KOPT-K1 (cell line): ENCODE data around the gene KRT9.
"Not testable (repeated sequence)": the region's sequence is repeated elsewhere in the genome, so short reads cannot be mapped to it uniquely, and the experiment has no call there.

Experiments used
- H3K27ac ChIP-seq: fragments of 200-600 bp; sonication (generic); 2 replicates; pipeline ENCODE4 v1.5.1; 2016; ENCODE audit warnings: antibody characterized with exemption, mild to moderate bottlenecking, low read depth, low read length; ENCODE audit not compliant: poor library complexity, severe bottlenecking
- H3K36me3 ChIP-seq: fragments of 200-600 bp; sonication (generic); 2 replicates; pipeline ENCODE4 v1.5.1; 2017; ENCODE audit warnings: antibody characterized with exemption, mild to moderate bottlenecking, low read length, moderate library complexity; ENCODE audit not compliant: insufficient read depth
- H3K9me3 ChIP-seq: fragments of 200-600 bp; sonication (generic); 2 replicates; pipeline ENCODE4 v1.5.1; 2017; ENCODE audit warnings: antibody characterized with exemption, low read length, mild to moderate bottlenecking; ENCODE audit not compliant: insufficient read depth, poor library complexity, severe bottlenecking

Gene KRT9

DNA sequence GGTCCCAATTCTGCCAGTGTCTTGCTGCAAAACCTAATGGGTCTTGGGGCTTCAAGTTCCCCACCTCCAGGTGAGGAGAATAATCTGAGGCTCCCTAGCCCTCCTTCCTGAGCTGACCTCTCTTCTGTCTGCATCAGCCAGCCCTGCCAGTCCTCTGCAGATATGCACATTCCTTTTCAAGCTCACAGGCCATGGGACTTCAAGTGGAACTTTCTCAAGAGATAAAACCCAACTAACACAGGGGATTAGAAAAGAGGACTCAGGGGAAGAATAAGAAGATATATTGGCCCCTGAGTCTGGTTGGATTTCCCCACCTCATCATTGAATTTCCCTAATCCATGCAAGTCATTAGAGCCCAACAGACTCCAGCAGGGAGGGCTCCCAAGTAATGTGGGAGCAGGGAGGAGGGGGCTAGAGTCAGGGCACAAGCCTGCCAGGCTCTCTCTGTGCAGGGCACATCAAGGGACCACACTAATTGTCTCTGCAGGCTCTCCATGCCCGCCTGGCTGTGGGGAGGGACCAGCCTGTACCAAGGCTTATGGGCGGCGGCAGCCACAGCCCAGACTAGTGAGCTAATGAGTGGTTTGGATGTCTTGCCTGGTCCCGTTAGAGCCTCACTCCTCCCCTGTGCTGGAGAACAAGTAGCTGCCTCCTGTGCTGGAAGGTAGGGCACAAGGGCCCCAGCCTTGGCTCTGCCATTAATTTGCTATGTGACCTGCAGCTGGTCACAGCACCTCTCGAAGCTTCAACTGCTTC, 13.6 kb upstream of the KRT9 start:
- Histone ChIP-seq H3K9me3 (no peaks in the 10 kb centered on the region), H3K36me3 (no peaks in the 10 kb centered on the region), H3K27ac (no peak overlapping the region)

DNA sequence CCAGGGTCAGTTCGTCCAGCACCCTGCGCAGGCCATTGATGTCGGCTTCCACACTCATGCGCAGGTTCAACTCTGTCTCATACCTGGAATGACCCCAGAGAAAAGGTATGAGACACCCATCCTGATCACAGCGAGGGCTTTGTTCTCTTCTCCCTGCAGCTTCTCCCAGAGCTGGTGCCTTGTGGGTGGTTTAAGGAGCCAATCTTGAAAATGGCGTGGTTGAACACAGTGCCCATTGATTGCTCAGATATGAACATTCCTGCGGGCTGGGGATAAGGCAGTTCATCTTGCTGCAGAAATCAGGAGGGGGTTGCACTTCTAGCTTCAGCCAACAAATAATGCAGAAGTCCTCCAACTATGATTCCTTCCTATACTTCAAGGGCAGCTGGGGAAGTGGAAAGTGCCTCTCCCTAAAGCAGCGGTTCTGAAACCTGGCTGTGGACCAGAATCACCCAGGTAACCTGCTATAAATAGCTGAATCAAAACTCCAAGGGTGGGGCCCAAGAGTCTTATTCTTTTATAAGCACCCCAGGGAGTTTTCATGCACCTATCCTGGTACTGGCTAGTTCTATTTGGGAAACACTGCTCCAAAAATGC, 12.6 kb upstream of the KRT9 start:
- not testable (repeated sequence) for H3K36me3 ChIP-seq, H3K9me3 ChIP-seq, H3K27ac ChIP-seq

DNA sequence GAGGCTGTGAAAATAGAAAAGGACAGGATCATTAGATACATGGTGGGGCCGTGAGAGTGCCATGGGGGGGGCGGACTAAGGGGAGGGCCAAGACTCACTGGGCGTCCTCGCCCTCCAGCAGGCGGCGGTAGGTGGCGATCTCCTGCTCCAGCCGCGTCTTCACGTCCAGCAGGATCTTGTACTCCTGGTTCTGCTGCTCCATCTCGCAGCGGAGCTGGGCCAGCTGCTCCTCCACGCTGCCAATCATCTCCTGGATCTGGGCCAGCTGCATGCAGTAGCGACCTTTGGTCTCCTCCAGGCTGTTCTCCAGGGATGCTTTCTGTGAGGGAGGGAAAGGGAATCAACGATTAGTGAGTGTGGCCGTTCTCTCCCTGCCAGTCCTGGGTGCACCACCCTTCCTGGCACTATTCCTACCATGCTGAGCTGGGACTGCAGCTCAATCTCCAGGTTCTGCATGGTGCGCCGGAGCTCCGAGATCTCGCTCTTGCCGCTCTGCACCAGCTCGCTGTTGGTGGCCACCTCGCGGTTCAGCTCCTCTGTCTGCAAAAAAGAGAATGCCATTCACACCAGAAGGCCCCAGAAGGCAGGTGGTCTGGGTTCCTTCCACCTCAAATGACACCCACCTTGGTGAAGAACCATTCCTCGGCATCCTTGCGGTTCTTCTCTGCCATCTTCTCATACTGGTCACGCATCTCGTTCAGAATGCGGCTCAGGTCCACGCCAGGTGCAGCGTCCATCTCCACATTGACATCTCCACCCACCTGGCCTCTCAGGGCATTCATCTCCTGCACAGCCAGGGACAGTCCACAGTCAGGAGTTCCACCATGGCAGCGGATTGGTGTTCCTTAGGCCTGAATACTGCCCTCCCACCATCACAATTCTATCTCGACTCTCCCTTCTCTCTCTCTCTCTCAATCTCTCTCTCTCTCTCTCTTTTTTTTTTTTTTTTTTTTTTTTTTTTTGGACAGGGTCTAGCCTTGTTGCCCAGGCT, 11.6 kb upstream of the KRT9 start:
- Histone ChIP-seq H3K27ac (no peak overlapping the region), H3K36me3 (no peaks in the 10 kb centered on the region), H3K9me3 (no peaks in the 10 kb centered on the region)

DNA sequence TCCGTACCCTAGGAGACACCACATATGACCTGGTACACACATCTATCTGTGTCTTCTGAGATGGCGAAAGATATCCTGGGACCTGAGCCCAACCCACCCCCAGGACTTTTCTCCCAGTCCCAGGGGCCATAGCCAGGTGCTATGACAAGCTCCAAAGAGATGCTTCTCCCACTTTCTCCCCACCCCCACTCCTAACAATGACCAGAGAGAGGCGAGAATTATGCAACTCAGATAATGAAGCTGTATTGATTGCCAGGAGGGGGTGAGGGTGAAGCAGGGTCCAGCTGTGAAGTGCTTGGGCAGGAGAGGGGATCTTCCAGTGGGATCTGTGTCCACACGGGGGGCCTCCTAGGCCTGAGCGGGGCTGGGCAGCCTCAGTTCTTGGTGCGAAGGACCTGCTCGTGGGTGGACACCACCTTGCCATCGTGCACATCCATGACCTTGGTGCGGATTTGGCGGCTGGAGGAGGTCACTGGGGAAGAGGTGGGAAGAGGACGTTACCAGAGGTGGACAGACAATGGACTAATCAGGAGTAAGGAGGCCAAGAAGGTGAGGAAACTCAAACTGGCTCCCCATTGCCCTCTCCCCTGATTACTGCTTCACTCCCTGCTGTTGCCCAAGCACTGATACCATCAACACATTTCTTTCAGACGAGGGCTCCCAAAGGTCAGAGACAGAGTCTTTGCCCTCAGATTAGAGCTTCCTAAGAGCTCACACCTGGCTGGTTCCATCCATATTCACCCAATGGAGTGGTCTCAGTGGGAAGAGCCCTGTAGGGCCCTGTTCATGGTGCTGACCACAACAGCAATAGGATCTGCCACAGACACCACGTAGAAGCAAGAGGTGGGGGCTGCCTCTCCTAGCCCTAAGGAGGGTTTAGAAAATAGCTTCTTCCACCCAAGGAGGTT, 10.5 kb upstream of the KRT9 start:
- not testable (repeated sequence) for H3K36me3 ChIP-seq, H3K27ac ChIP-seq, H3K9me3 ChIP-seq

DNA sequence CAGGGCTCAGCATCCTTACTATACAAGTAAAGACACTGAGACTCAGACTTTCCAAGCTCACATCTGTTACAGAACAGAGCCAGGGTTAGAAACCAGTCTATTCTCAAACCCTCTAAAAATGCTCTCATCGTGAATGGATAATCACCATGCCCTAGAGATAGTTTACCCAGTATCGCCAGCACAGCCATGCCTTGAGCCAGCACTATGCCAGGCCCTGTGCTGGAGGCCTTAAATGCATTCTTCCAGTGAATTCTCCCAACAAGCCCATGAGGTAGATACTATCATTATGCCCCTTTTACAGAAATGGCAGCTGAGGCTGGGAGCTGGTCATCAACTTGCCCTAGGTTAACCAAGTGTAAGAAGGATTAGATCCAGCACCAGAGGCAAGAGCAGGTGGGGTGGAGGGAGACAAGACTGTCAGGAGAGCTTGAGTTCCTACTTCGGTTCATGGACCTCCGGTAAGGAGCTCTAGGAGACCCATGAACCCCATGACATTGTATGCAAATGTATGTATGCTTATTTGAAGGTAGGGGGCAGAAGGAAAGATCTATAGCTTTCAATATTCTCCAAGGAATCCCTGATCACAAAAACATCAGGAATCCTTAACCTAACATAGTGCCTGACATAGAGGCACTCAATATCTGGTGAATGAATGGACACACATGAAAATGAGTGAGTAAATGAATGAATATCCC, 9.7 kb upstream of the KRT9 start:
- Histone ChIP-seq H3K9me3 (no peaks in the 10 kb centered on the region), H3K27ac (no peak overlapping the region), H3K36me3 (no peaks in the 10 kb centered on the region)

DNA sequence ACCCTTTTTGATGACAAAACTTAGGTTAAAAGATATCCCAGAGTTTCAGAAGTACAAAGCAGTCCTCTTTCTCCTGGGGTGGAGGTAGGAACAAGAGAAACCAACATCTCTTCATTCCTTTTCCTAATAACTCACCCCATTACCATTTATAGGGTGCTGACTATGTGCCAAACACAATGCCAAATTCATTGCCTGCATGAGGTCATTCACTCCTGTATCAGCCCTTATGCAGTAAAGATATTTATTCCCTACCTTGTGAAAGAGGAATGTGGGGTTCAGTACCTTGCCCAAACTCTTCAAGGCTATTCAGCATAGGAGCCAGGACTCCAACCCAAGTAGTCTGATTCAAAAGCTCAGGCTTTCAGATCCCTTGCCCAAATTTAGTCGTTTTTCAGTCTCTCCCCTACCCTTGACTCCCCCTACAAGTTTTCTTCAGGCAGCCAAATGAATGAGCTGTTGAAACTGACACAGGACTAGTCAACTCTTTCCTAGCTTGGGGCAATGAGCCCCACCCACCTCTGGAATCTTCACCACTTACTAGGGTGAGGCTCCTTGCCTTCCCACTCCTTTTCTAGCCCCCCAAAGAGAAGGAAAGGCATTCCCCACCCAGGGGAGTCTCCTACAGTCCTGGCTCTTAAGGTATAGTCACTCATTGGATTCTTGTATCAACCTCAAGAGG, 9.0 kb upstream of the KRT9 start:
- H3K36me3 ChIP-seq: no peaks in the 10 kb centered on the region
- H3K27ac ChIP-seq: no peak overlapping the region
- H3K9me3 ChIP-seq: no peaks in the 10 kb centered on the region

DNA sequence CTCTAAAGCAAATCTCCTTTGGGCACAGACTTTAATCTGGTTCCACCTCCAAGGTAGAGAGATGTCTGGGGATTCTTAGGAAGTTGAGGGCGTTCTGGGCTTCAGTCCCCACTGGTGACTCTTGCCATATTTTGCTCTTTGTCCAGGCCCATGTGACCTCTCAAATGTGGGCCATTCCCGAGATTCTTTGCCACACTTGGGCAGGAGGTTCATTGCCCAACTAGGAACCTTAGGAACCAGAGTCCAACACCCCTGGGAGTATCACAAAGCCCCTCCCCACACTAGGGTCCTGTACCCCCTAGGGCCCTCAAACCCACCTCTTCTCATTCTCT, 8.4 kb upstream of the KRT9 start:
- no peaks in the 10 kb centered on the region for H3K9me3 ChIP-seq
- no peak overlapping the region for H3K27ac ChIP-seq
- no peaks in the 10 kb centered on the region for H3K36me3 ChIP-seq

DNA sequence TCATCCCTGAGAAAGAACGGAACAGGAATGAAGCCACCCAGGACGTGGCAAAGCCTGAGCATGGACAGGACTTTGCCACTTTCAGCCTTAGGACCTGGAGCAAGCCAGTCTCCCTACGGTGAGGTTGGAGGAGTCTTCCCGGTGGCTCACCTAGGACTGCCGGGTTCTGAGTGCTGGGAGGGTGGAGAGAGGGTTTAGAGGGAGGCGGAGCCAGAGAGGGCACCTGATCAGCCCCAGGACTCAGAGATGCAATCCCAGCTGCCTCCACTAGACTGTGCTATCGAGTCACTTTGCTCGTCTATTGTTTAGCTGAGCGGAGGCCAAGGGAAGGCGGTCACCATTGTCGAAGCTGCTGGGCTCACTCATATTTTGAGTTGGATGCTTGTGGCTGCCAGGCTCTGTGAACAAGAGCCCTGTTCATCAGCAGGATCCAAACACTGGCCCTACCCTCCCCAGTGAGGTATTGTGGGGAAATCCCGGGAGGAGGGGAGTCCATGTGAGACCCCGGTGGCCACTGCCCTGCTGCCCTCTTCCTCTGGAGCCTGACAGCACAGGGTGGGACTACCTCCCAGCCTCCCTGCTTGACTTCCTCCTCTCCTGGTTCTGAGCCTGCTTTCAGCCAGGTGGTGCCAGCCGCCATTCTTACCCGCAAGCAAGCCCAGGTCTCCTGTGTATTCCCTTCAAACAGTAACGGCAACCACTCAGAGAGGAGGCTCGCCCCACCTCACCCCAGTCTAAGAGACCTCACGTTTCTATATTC, 7.8 kb upstream of the KRT9 start:
- Histone ChIP-seq H3K27ac (no peak overlapping the region), H3K36me3 (no peaks in the 10 kb centered on the region), H3K9me3 (no peaks in the 10 kb centered on the region)

DNA sequence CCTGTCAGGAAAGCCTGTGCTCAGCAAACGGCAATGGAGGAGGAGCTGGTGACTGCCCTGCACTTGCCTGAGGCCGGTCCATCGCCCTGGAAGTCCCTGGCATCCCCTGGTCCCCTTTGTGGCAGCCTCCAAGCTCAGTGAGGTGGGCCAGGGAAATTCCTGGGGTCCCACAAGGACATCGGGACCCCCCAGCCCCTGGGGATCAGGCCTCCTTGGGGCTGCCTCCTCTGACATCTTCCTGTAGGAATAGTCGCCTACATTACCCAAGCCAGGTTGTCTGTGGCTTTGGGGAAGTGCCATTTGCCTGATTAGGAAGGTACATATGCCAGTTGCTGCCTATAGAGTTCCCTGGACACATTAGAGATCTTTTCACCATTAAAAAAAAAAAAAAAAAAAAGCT, 7.1 kb upstream of the KRT9 start:
- Histone ChIP-seq H3K27ac (no peak overlapping the region), H3K36me3 (no peaks in the 10 kb centered on the region), H3K9me3 (no peaks in the 10 kb centered on the region)

DNA sequence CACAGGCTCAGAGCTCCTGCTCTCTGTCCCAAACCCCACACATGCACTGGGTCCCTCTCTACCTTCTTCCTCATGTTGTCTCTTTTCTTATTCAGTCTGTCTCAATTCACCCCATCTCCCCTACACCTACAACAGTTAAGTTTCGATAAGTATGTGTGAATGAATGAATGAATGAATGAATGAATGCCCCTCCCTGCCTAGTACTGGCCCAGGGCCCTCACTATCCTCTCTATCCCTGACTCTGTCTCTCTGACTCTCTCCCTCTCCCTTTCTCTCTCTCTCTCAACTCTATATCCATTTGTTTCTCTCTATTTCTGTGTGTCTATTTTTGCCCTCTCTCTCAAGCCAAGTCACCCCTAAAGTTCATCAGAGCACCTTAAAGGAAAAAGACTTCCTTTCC, 6.7 kb upstream of the KRT9 start:
- Histone ChIP-seq H3K9me3 (no peaks in the 10 kb centered on the region), H3K36me3 (no peaks in the 10 kb centered on the region), H3K27ac (no peak overlapping the region)

DNA sequence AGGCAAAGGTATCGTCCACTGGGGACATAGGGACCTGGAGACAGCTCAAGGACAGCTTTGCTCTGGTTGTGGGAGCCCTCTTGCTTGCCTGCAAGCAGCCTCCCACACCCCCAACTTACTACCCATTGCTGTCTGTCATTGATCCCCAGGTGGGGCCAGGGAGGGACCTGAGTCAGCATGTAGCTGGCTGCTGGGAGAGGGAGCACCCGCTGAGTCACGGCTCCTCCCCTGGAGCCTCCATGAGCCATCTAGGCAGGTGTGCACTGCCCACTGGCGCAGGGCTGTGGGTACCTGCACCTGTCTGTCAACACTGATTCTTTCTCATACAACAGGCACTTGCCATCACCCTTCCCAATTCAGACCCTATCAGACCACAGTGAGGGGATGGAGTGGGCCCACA, 4.9 kb upstream of the KRT9 start:
- not testable (repeated sequence) for H3K9me3 ChIP-seq, H3K27ac ChIP-seq, H3K36me3 ChIP-seq

DNA sequence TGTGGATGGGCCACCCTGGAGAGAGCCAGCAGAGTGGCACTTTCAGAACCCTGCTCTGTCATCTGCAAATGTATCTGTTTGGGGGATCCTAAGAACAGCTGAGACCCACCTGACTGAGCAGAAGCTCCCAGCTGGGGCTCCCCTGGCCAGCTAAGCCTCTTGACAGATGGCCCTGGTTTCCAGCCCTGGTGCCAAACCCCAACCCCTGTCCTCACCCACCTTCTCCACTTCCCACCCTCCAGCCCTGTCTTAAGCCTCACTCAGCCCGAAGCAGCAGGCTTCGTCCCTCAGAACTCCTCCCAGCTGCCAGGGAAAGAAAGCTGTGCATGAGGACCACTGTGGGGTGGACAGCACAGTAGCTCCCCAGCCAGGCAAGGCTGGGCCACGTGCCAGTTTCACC, 3.5 kb upstream of the KRT9 start:
- no peak overlapping the region for H3K27ac ChIP-seq
- H3K36me3 ChIP-seq: no peaks in the 10 kb centered on the region
- no peaks in the 10 kb centered on the region for H3K9me3 ChIP-seq

DNA sequence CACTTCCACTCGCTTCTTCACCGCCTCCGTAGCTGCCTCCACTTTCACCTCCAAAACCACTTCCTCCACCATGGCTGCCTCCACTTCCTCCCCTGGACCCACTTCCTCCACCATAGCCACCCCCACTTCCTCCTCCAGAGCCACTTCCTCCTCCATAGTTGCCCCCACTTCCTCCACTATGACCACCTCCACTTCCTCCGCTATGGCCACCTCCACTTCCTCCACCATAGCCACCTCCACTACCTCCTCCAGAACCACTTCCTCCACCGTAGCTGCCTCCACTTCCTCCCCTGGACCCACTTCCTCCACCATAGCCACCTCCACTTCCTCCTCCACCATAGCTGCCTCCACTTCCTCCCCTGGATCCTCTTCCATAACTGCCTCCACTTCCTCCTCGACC, 4.5 kb downstream of the KRT9 start:
- Histone ChIP-seq H3K27ac (no peak overlapping the region), H3K36me3 (no peaks in the 10 kb centered on the region), H3K9me3 (no peaks in the 10 kb centered on the region)
